HEK293 (cell line): Measurements from ENCODE around the gene PAX9.

Source experiments
- CTCF ChIA-PET: fragments of 350-600 bp; formaldehyde crosslinking; extraction: SDS; loops from one replicate; lab custom pipeline; 2021; ENCODE audit warnings: antibody characterized with exemption; lab: Yijun Ruan, JAX
- POLR2A ChIA-PET: fragments of 300-600 bp; formaldehyde crosslinking; extraction: SDS; loops from one replicate; lab custom pipeline; 2020; ENCODE audit warnings: antibody characterized with exemption, inconsistent platforms; lab: Yijun Ruan, JAX
- H3K27ac ChIP-seq: fragments of 200-500 bp; sonication (Bioruptor generic); 2 replicates; pipeline ENCODE4 v1.5.1; 2014; ENCODE audit warnings: low read depth, low read length, control low read depth, inconsistent platforms; ENCODE audit errors: extremely low read depth
- H3K36me3 ChIP-seq, 2 experiments: fragments of 200-500 bp in 1 of 2; sonication (Bioruptor generic) in 1 of 2; 1 replicate in 1 of 2; 2 replicates in 1 of 2; pipeline ENCODE4 v1.5.1; 2014 to 2017; ENCODE audit warnings: inconsistent platforms in 2 of 2, low read length in 2 of 2; ENCODE audit not compliant: control insufficient read depth in 2 of 2, insufficient read depth in 1 of 2
- H3K4me1 ChIP-seq: fragments of 200-500 bp; sonication (Bioruptor generic); 2 replicates; pipeline ENCODE4 v1.5.1; 2014; ENCODE audit warnings: mild to moderate bottlenecking, low read length, inconsistent platforms; ENCODE audit not compliant: control insufficient read depth, insufficient read depth
- H3K4me3 ChIP-seq: 2 replicates; pipeline ENCODE4 v1.5.1; 2011; ENCODE audit warnings: low read depth, mild to moderate bottlenecking, control low read depth, low read length, moderate library complexity
- H3K9me3 ChIP-seq: fragments of 200-500 bp; sonication (Bioruptor generic); 2 replicates; pipeline ENCODE4 v1.5.1; 2014; ENCODE audit warnings: low read depth, low read length, inconsistent platforms; ENCODE audit not compliant: control insufficient read depth, insufficient read depth
- INSM2 ChIP-seq: fragments of 450-650 bp; formaldehyde crosslinking; IDR thresholded peaks from 2 replicates; pipeline ENCODE4 v1.5.1; 2016; ENCODE audit warnings: missing biosample characterization, missing genetic modification characterization
- KLF1 ChIP-seq: fragments of 450-650 bp; formaldehyde crosslinking; IDR thresholded peaks from 2 replicates; pipeline ENCODE4 v1.5.1; 2016; ENCODE audit warnings: missing biosample characterization, missing genetic modification characterization
- OVOL3 ChIP-seq: fragments of 450-650 bp; formaldehyde crosslinking; IDR thresholded peaks from 2 replicates; pipeline ENCODE4 v1.5.1; 2016; ENCODE audit warnings: missing biosample characterization, missing genetic modification characterization
- TSHZ1 ChIP-seq: fragments of 450-650 bp; formaldehyde crosslinking; IDR thresholded peaks from 2 replicates; pipeline ENCODE4 v1.5.1; 2016; ENCODE audit warnings: missing biosample characterization, missing genetic modification characterization, borderline replicate concordance
- ZBTB1 ChIP-seq: fragments of 450-650 bp; formaldehyde crosslinking; IDR thresholded peaks from 2 replicates; pipeline ENCODE4 v1.5.1; 2016; ENCODE audit warnings: missing biosample characterization, missing genetic modification characterization
- ZBTB7A ChIP-seq: fragments of 450-650 bp; formaldehyde crosslinking; IDR thresholded peaks from 2 replicates; pipeline ENCODE4 v1.5.1; 2016; ENCODE audit warnings: low read depth, missing biosample characterization, missing genetic modification characterization
- ZNF112 ChIP-seq: fragments of 450-650 bp; formaldehyde crosslinking; IDR thresholded peaks from 2 replicates; pipeline ENCODE4 v1.5.0; 2017; ENCODE audit warnings: missing biosample characterization, missing genetic modification characterization
- ZNF132 ChIP-seq: fragments of 450-650 bp; formaldehyde crosslinking; IDR thresholded peaks from 2 replicates; pipeline ENCODE4 v1.5.1; 2017; ENCODE audit warnings: missing biosample characterization, missing genetic modification characterization, borderline replicate concordance
- ZNF140 ChIP-seq: fragments of 450-650 bp; formaldehyde crosslinking; IDR thresholded peaks from 2 replicates; pipeline ENCODE4 v1.5.1; 2016; ENCODE audit warnings: missing biosample characterization, missing genetic modification characterization
- ZNF155 ChIP-seq: fragments of 450-650 bp; formaldehyde crosslinking; IDR thresholded peaks from 2 replicates; pipeline ENCODE4 v1.5.1; 2016; ENCODE audit warnings: missing biosample characterization, missing genetic modification characterization
- ZNF169 ChIP-seq: fragments of 450-650 bp; formaldehyde crosslinking; IDR thresholded peaks from 2 replicates; pipeline ENCODE4 v1.5.1; 2016; ENCODE audit warnings: missing biosample characterization, missing genetic modification characterization
- ZNF2 ChIP-seq: fragments of 450-650 bp; formaldehyde crosslinking; IDR thresholded peaks from 2 replicates; pipeline ENCODE4 v1.5.1; 2016; ENCODE audit warnings: missing biosample characterization, missing genetic modification characterization
- ZNF214 ChIP-seq: fragments of 450-650 bp; formaldehyde crosslinking; IDR thresholded peaks from 2 replicates; pipeline ENCODE4 v1.5.1; 2017; ENCODE audit warnings: missing biosample characterization, mild to moderate bottlenecking, missing genetic modification characterization, borderline replicate concordance
- ZNF391 ChIP-seq: fragments of 450-650 bp; formaldehyde crosslinking; IDR thresholded peaks from 2 replicates; pipeline ENCODE4 v1.5.1; 2016; ENCODE audit warnings: low read depth, missing biosample characterization, missing genetic modification characterization, borderline replicate concordance
- ZNF404 ChIP-seq: fragments of 450-650 bp; formaldehyde crosslinking; IDR thresholded peaks from 2 replicates; pipeline ENCODE4 v1.5.1; 2017; ENCODE audit warnings: missing biosample characterization, missing genetic modification characterization
- ZNF426 ChIP-seq: fragments of 450-650 bp; formaldehyde crosslinking; IDR thresholded peaks from 2 replicates; pipeline ENCODE4 v1.5.1; 2017; ENCODE audit warnings: missing biosample characterization, missing genetic modification characterization, mild to moderate bottlenecking, inconsistent platforms, moderate library complexity
- ZNF501 ChIP-seq: fragments of 450-650 bp; formaldehyde crosslinking; IDR thresholded peaks from 2 replicates; pipeline ENCODE4 v1.5.1; 2016; ENCODE audit warnings: missing biosample characterization, missing genetic modification characterization
- ZNF549 ChIP-seq: fragments of 450-650 bp; IDR thresholded peaks from 2 replicates; pipeline ENCODE4 v1.5.1; 2018; ENCODE audit warnings: missing biosample characterization, missing genetic modification characterization, mild to moderate bottlenecking, inconsistent platforms, moderate library complexity
- ZNF555 ChIP-seq: fragments of 450-650 bp; formaldehyde crosslinking; conservative IDR thresholded peaks from 2 replicates; pipeline ENCODE4 v1.5.1; 2017; ENCODE audit warnings: missing biosample characterization, mild to moderate bottlenecking, missing genetic modification characterization, inconsistent platforms
- ZNF558 ChIP-seq: fragments of 450-650 bp; formaldehyde crosslinking; IDR thresholded peaks from 2 replicates; pipeline ENCODE4 v1.5.1; 2016; ENCODE audit warnings: missing biosample characterization, missing genetic modification characterization
- ZNF776 ChIP-seq: fragments of 450-650 bp; formaldehyde crosslinking; IDR thresholded peaks from 2 replicates; pipeline ENCODE4 v1.5.0; 2017; ENCODE audit warnings: missing biosample characterization, missing genetic modification characterization, borderline replicate concordance
- ZNF830 ChIP-seq: fragments of 450-650 bp; IDR thresholded peaks from 2 replicates; pipeline ENCODE4 v1.5.0; 2018; ENCODE audit warnings: missing biosample characterization, missing genetic modification characterization, low read depth, mild to moderate bottlenecking, moderate library complexity

Gene PAX9

GRCh38 chr14:36713960-36714703, 52.5 kb downstream of the PAX9 start (continued):
- no peak for TF ChIP-seq ZNF214 (tag by site-specific recombination)
- no peak for TF ChIP-seq ZBTB1 (tag by site-specific recombination)

DNA sequence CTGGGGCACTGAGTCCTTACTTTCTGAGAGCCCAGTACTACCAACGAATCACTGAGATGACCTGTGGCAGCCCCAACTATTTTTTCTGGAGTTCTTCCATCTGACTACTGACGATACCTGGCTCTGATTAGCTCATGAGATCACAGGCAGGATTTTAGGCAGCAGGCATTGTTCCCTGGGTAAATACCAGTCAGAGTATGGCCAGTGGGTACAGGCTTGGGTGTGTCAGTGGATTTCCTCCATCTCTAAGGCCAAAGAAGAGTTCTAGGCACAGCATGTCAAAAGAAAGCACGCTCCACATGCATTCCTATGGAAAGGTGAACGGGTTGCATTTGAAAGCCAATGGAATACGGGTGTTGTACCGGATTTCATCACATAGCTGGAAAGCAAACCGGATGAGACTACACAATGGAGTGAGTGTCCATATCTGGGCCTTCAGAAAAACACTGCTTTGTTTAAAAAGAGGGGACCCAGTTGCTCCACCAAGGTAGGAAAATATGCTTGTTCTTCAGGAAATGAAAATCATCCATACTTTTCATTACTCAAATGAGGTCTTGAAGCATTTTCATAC, 55.0 kb downstream of the PAX9 start:
- CTCF ChIA-PET, result interaction anchor here (0.6 to 0.8 kb wide), 2 partner anchors 36 to 61 kb away, joined by 3 to 4 read pairs; no protein-coding TSS in a partner anchor
- TF ChIP-seq ZNF2 (no peak), ZNF140 (tag by site-specific recombination) (no peak), ZNF391 (tag by site-specific recombination) (no peak), ZNF555 (no peak), ZNF155 (tag by site-specific recombination) (no peak), ZNF830 (tag by site-specific recombination) (no peak), KLF1 (tag by site-specific recombination) (no peak), ZNF558 (tag by site-specific recombination) (no peak), ZNF169 (no peak), ZBTB7A (tag by site-specific recombination) (no peak), ZNF426 (no peak), ZNF776 (tag by site-specific recombination) (no peak), INSM2 (tag by site-specific recombination) (no peak), ZNF404 (tag by site-specific recombination) (no peak), ZNF549 (tag by site-specific recombination) (no peak), ZNF132 (no peak)
- Histone ChIP-seq H3K9me3 (no peaks in the 10 kb centered on the region), H3K27ac (no peak overlapping the region), H3K4me3 (no peak overlapping the region), H3K36me3 (no peaks in the 10 kb centered on the region), H3K4me1 (no peaks in the 10 kb centered on the region)
- POLR2A ChIA-PET, result no interaction called here

DNA sequence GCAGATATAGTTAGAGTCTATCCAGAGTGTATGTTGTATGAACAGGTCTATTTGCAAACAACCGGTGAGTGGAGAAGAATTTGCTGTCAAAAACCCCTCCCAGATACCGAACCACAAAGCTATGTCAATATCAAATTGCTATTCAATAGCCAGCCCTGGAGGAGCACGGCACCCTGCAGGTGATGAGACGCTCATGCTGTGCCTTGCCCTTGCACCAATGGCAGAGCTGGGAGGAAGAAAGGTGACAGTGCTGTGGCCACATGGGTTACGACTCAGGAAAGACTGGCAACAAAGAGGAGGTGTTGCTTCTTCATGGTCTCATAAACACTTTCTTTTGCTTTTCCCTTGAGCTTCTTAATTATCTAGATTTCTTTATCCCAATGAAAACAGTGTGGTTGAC, 55.7 kb downstream of the PAX9 start:
- H3K27ac ChIP-seq, result no peak overlapping the region
- CTCF ChIA-PET, result interaction anchor here (0.6 to 0.8 kb wide), 3 partner anchors 31 to 62 kb away, joined by 3 to 4 read pairs (median 3); no protein-coding TSS in a partner anchor
- no peak overlapping the region for H3K4me3 ChIP-seq
- TF ChIP-seq OVOL3 (tag by site-specific recombination), result no peak
- TF ChIP-seq TSHZ1, result no peak
- TF ChIP-seq ZNF501 (tag by site-specific recombination), result no peak
- TF ChIP-seq ZNF112 (tag by site-specific recombination), result no peak
- H3K9me3 ChIP-seq, result no peaks in the 10 kb centered on the region
- no peaks in the 10 kb centered on the region for H3K36me3 ChIP-seq
- POLR2A ChIA-PET, result no interaction called here
- H3K4me1 ChIP-seq, result no peaks in the 10 kb centered on the region
